Spleen (tissue), 11 donors: ENCODE data around the gene YPEL3. TPM values are rescaled to one million over a fixed set of nuclear protein-coding genes. Genes with fewer than 3 reads are reported as not detected.

Experiments
- DNase-seq: peaks from one replicate; pipeline ENCODE4 v3.0.0-alpha.2; 2020
- H3K27ac ChIP-seq, 8 donors: fragments of 200-600 bp; sonication (generic) in 7 of 8; 1 replicate in 4 of 8; 2 replicates in 4 of 8; pipeline versions ENCODE4 v1.5.0 to v1.8.0; 2016 to 2021; ENCODE audit warnings: inconsistent platforms in 4 of 8, mild to moderate bottlenecking in 4 of 8, moderate library complexity in 1 of 8
- H3K27me3 ChIP-seq, 7 donors: fragments of 200-600 bp; sonication (generic) in 6 of 7; replicated peaks in 1 of 7; 1 replicate in 4 of 7; 2 replicates in 3 of 7; pipeline versions ENCODE4 v1.5.0 to v1.8.0; 2016 to 2021; ENCODE audit warnings: inconsistent platforms in 3 of 7, mild to moderate bottlenecking in 1 of 7
- H3K36me3 ChIP-seq, 6 donors: fragments of 200-600 bp; sonication (generic) in 5 of 6; 1 replicate in 4 of 6; 2 replicates in 2 of 6; pipeline versions ENCODE4 v1.5.0 to v1.8.0; 2016 to 2021; ENCODE audit warnings: inconsistent platforms in 2 of 6
- H3K4me1 ChIP-seq, 6 donors: fragments of 200-600 bp; sonication (generic) in 5 of 6; 1 replicate in 3 of 6; 2 replicates in 3 of 6; pipeline versions ENCODE4 v1.5.0 to v1.8.0; 2016 to 2021; ENCODE audit warnings: inconsistent platforms in 3 of 6
- H3K4me3 ChIP-seq, 8 donors: fragments of 200-600 bp; sonication (generic) in 7 of 8; 1 replicate in 4 of 8; 2 replicates in 4 of 8; pipeline versions ENCODE4 v1.5.0 to v1.8.0; 2016 to 2021; ENCODE audit warnings: inconsistent platforms in 4 of 8, mild to moderate bottlenecking in 4 of 8, moderate library complexity in 2 of 8
- H3K9me3 ChIP-seq, 8 donors: fragments of 200-600 bp; sonication (generic) in 7 of 8; 1 replicate in 4 of 8; 2 replicates in 4 of 8; pipeline versions ENCODE4 v1.5.0 to v1.8.0; 2016 to 2021; ENCODE audit warnings: inconsistent platforms in 4 of 8
- CTCF ChIP-seq, 11 experiments: fragments of 200-600 bp in 7 of 11; fragments of 450-650 bp in 4 of 11; sonication (generic) in 4 of 11; IDR thresholded peaks in 8 of 11; conservative IDR thresholded peaks in 3 of 11; 1 replicate in 7 of 11; 2 replicates in 4 of 11; pipeline versions ENCODE4 v1.4.0 to v1.8.0; 2016 to 2021; ENCODE audit warnings: antibody characterized with exemption in 11 of 11, inconsistent platforms in 4 of 11, mild to moderate bottlenecking in 1 of 11
- POLR2A ChIP-seq, 3 donors: fragments of 450-650 bp; IDR thresholded peaks; one replicate each; pipeline ENCODE4 v1.5.1; 2017; ENCODE audit warnings: antibody characterized with exemption in 3 of 3, mild to moderate bottlenecking in 1 of 3
- POLR2AphosphoS5 ChIP-seq, 3 donors: sonication (generic); formaldehyde crosslinking; IDR thresholded peaks; one replicate each; pipeline ENCODE4 v1.5.1; 2017; ENCODE audit warnings: antibody characterized with exemption in 3 of 3
- WGBS, 5 donors: extraction: QIAGEN DNeasy Blood & Tissue Kit in 3 of 5; methylation state at CpG; one replicate each; pipeline versions ENCODE4 v1.1.5 to v1.1.7; 2013 to 2018; 5-methylcytosine and 5-hydroxymethylcytosine counted together
- intact Hi-C: fragments of 100-400 bp; cut with DNase I; formaldehyde crosslinking; loops from one replicate; pipeline ENCODE4 v1.15.0; 2023; ENCODE audit warnings: low total_unique reads
- polyA plus RNA-seq, 3 donors: library from polyadenylated mRNA; stranded (reverse); fragments of 200-250 nt; gene quantifications; one replicate each; pipeline ENCODE4 v1.2.1, GENCODE V29; 2013
- total RNA-seq, 7 donors: library from RNA; depleted of rRNA in 3 of 7; stranded (reverse); fragments of >200 nt in 3 of 7; fragmentation: NEBNext Ultra II Directional in 4 of 7; extraction: Animal tissue kit (Norgen Biotek cat#: 25700) in 4 of 7; gene quantifications; one replicate each; pipeline versions ENCODE4 v1.1.0 to v1.2.1, GENCODE V29; 2016 to 2021
- donor health status: healthy with polysubstance abuse.
- donor health status: DM: no; HTN: no; CAD: no; lungs with moderate emphysema.
- donor health status: DM: no; HTN: no; CAD: no.
- donor health status: Bipolar disorder and iron deficiency.
- donor health status: healthy.
- donor health status: DM: no; HTN: no; CAD: no.
- donor health status: DM: yes; HTN: yes; CAD: no.

YPEL3 gene
- total and polyA plus RNA-seq, 10 donors = 108 to 234 (median 143) TPM

GRCh38 chr16:30085247-30085646 lies 10.8 kb downstream of the YPEL3 start:
- Histone ChIP-seq H3K4me1 (peaks cover 0 to 53% (median 13%) of the 10 kb centered on the region in 6 donors), H3K36me3 (peaks cover 6 to 68% (median 58%) of the 10 kb centered on the region in 6 donors)
- DNase-seq = no peak

DNA sequence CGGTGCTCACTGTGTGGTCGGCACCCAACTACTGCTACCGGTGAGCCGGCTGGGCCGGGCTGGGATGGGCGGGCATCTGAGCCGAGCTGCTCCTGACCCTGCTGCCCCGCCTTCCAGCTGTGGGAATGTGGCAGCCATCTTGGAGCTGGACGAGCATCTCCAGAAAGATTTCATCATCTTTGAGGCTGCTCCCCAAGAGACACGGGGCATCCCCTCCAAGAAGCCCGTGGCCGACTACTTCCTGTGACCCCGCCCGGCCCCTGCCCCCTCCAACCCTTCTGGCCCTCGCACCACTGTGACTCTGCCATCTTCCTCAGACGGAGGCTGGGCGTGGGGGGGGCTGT lies 11.2 kb downstream of the YPEL3 start:
- whole genome bisulfite sequencing, 5 donors = 58 to 68% (median 63%) methylated on average over 16 to 17 of the region's 17 CpGs
- H3K27ac ChIP-seq = peak overlapping the region in 5 of 8 donors; percentile 0 to 85 (median 29)
- TF ChIP-seq POLR2A (IDR thresholded peaks at IDR 0.05) (no peak), POLR2AphosphoS5 (IDR thresholded peaks at IDR 0.05) (peak in 1 of 3 donors; percentile 47), CTCF (IDR thresholded peaks at IDR 0.05 in 8 of 11, conservative IDR thresholded peaks at IDR 0.05 in 3 of 11) (no peak)
- peaks cover 0 to 52% (median 12%) of the 10 kb centered on the region in 6 donors for H3K4me1 ChIP-seq
- intact Hi-C loops = no loop called here
- no peaks in the 10 kb centered on the region for H3K9me3 ChIP-seq
- H3K27me3 ChIP-seq = no peaks in the 10 kb centered on the region
- H3K36me3 ChIP-seq = peaks cover 6 to 72% (median 63%) of the 10 kb centered on the region in 6 donors
- H3K4me3 ChIP-seq = no peak overlapping the region
- DNase-seq = no peak

More at GRCh38 chr16:30085247-30085646, 10.8 kb downstream of the YPEL3 start:
- TF ChIP-seq POLR2A (IDR thresholded peaks at IDR 0.05) = no peak
- peak in 1 of 3 donors; percentile 43 for TF ChIP-seq POLR2AphosphoS5 (IDR thresholded peaks at IDR 0.05)
- intact Hi-C loops = no loop called here
- H3K27ac ChIP-seq = peak overlapping the region in 5 of 8 donors; percentile 0 to 85 (median 29)
- H3K4me3 ChIP-seq = no peak overlapping the region
- H3K27me3 ChIP-seq = no peaks in the 10 kb centered on the region
- H3K9me3 ChIP-seq = no peaks in the 10 kb centered on the region
- WGBS, 5 donors = 77 to 87% (median 82%) methylated on average over 3 of the region's 3 CpGs

GRCh38 chr16:30084096-30084815 lies 11.8 kb downstream of the YPEL3 start:
- intact Hi-C loops = no loop called here
- H3K4me1 ChIP-seq = peaks cover 0 to 52% (median 14%) of the 10 kb centered on the region in 6 donors
- DNase-seq = no peak
- 85 to 91% (median 90%) methylated on average over 17 to 18 of the region's 18 CpGs for WGBS, 5 donors
- H3K9me3 ChIP-seq = no peaks in the 10 kb centered on the region
- no peak overlapping the region for H3K4me3 ChIP-seq
- H3K36me3 ChIP-seq = peaks cover 6 to 77% (median 68%) of the 10 kb centered on the region in 6 donors
- H3K27me3 ChIP-seq = no peaks in the 10 kb centered on the region
- peak overlapping the region in 3 of 8 donors; percentile 0 to 85 (median 32) for H3K27ac ChIP-seq
- TF ChIP-seq CTCF (IDR thresholded peaks at IDR 0.05 in 8 of 11, conservative IDR thresholded peaks at IDR 0.05 in 3 of 11) (no peak), POLR2AphosphoS5 (IDR thresholded peaks at IDR 0.05) (no peak), POLR2A (IDR thresholded peaks at IDR 0.05) (no peak)

DNA sequence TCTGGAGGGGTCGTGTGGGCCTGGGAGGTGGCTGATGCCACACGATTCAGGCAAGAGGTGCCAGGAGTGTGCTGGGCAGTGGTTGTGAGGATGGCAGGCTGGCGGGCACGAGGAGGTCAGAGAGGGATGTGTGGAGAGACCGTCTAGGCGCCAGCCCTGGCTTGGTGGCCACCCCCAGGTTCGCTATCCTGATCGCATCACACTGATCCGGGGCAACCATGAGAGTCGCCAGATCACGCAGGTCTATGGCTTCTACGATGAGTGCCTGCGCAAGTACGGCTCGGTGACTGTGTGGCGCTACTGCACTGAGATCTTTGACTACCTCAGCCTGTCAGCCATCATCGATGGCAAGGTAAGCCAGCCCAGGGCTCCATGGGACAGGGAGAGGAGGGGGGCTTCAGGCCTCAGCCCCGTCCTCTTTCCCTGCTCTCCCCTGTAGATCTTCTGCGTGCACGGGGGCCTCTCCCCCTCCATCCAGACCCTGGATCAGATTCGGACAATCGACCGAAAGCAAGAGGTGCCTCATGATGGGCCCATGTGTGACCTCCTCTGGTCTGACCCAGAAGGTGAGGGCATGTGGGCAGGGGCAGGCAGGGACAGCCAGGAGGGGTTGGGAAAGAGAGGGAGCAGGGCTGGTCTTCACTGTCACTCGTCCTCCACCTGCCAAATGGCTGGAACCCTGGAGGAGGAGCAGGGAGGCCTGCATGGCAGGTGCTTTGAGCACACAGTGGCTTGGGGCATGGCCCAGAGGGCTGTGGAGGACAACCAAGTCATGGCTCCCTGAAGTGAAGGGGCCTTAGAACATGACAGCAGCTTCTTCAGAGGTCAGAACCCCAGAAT lies 12.6 kb downstream of the YPEL3 start:
- Histone ChIP-seq H3K36me3 (peaks cover 6 to 86% (median 76%) of the 10 kb centered on the region in 6 donors), H3K9me3 (no peaks in the 10 kb centered on the region), H3K27me3 (no peaks in the 10 kb centered on the region), H3K4me3 (no peak overlapping the region), H3K27ac (no peak overlapping the region), H3K4me1 (peaks cover 0 to 55% (median 20%) of the 10 kb centered on the region in 6 donors)
- TF ChIP-seq POLR2AphosphoS5 (IDR thresholded peaks at IDR 0.05) = peak in 2 of 3 donors; percentile 13 to 30
- no peak for TF ChIP-seq CTCF (IDR thresholded peaks at IDR 0.05 in 8 of 11, conservative IDR thresholded peaks at IDR 0.05 in 3 of 11)
- TF ChIP-seq POLR2A (IDR thresholded peaks at IDR 0.05) = no peak
- whole genome bisulfite sequencing, 5 donors = 90 to 95% (median 94%) methylated on average over 20 to 24 of the region's 24 CpGs
- no peak for DNase-seq
- intact Hi-C loops = no loop called here
